Activated T-cell treated with anti-CD3 and anti-CD28 coated beads, Interleukin-2, amount 50 U/mL, for 72 hours (primary cell): Measurements from ENCODE around the gene RHEB. TPM values are rescaled to one million over a fixed set of nuclear protein-coding genes. Genes with fewer than 3 reads are reported as not detected.

Source experiments
- ATAC-seq, 2 donors: fragments of 150-1000 bp; cut with Tn5 transposase; replicated peaks in 1 of 2; 2 replicates each; pipeline ENCODE4 v1.10.0; 2021; ENCODE audit warnings: moderate library complexity in 2 of 2, mild to moderate bottlenecking in 1 of 2
- DNase-seq, 2 donors: peaks; one replicate each; pipeline ENCODE4 v3.0.0; 2021 to 2022; ENCODE audit warnings: mixed read lengths in 1 of 2
- H3K27ac Mint-ChIP-seq: one replicate; pipeline ENCODE4 v1.8.0; 2022; ENCODE audit warnings: mild to moderate bottlenecking, moderate library complexity, mixed read lengths
- H3K27me3 Mint-ChIP-seq: one replicate; pipeline ENCODE4 v1.8.0; 2022; ENCODE audit warnings: low read depth, mixed read lengths
- H3K36me3 Mint-ChIP-seq, 2 donors: one replicate each; pipeline ENCODE4 v1.8.0; 2022; ENCODE audit warnings: mixed read lengths in 2 of 2, mild to moderate bottlenecking in 1 of 2; ENCODE audit not compliant: insufficient read depth in 2 of 2
- H3K4me1 Mint-ChIP-seq: one replicate; pipeline ENCODE4 v1.8.0; 2022; ENCODE audit warnings: low read depth, mixed read lengths
- H3K4me3 Mint-ChIP-seq, 2 donors: one replicate each; pipeline ENCODE4 v1.8.0; 2022; ENCODE audit warnings: mild to moderate bottlenecking in 2 of 2, mixed read lengths in 2 of 2, moderate library complexity in 2 of 2
- H3K9me3 Mint-ChIP-seq, 2 donors: one replicate each; pipeline ENCODE4 v1.8.0; 2022; ENCODE audit warnings: mixed read lengths in 2 of 2
- total RNA-seq, 2 donors: library from RNA; stranded (reverse); gene quantifications; one replicate each; pipeline ENCODE4 v1.2.3, GENCODE V29; 2022

Gene RHEB
- total RNA-seq, 2 donors from 2014 or later = 39.3 to 47.3 TPM

DNA sequence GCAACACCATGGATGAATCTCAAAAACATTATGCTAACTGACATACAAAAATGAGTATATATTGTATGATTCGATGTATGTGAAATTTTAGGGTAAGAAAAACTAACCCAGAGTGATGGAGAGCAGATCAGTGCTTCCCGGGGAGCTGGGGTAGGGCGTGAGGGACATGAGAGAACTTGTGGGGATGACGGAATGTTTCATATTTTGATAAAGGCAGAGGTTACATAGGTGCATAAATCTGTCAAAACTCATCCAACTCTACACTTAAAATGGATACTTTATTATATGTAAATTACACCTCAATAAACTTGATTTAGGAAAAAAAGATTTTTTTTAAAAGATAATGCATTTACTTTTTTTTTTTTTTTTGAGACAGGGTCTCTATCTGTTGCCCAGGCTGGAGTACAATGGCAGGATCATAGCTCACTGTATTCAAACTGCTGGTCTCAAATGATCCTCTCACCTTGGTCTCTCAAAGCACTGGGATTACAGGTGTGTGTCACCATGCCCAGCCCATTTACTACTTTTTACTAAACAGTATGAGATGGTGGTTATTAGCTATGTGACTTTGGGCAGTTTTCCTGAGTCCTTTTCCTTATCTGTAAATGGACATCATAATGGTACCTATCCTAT is 13.7 kb downstream of the RHEB start:
- H3K36me3 Mint-ChIP-seq = peaks cover 0 to 4% of the 10 kb centered on the region in 2 donors
- ATAC-seq = no peak
- H3K4me1 Mint-ChIP-seq = peaks cover 67% of the 10 kb centered on the region
- no peaks in the 10 kb centered on the region for H3K9me3 Mint-ChIP-seq
- peak overlapping the region; percentile 26 for H3K27ac Mint-ChIP-seq
- DNase-seq = no peak
- H3K4me3 Mint-ChIP-seq = no peak overlapping the region
- H3K27me3 Mint-ChIP-seq = no peaks in the 10 kb centered on the region

DNA sequence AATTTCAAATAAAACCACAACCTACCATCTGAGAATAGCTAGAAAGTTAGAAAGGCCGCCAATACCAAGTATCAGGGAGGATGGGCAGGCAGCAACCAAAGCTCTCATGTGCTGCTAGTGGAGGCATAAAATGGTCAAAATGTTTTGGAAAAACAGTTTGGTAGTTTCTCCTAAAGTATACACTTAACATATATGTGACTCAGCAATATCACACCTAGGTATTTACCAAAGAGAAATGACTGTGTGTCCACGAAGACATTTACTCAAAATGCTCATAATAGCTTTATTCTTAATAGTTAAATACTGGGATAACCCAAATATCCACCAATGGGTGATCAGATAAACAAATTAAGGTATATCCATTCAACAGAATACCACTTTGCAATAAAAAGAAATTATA is 14.3 kb downstream of the RHEB start:
- Mint-ChIP-seq H3K27ac (no peak overlapping the region), H3K4me3 (no peak overlapping the region), H3K27me3 (no peaks in the 10 kb centered on the region), H3K36me3 (peaks cover under 1 to 3% of the 10 kb centered on the region in 2 donors), H3K9me3 (no peaks in the 10 kb centered on the region), H3K4me1 (peaks cover 67% of the 10 kb centered on the region)
- ATAC-seq (peak in 1 of 2 donors; percentile 36), DNase-seq (no peak)

DNA sequence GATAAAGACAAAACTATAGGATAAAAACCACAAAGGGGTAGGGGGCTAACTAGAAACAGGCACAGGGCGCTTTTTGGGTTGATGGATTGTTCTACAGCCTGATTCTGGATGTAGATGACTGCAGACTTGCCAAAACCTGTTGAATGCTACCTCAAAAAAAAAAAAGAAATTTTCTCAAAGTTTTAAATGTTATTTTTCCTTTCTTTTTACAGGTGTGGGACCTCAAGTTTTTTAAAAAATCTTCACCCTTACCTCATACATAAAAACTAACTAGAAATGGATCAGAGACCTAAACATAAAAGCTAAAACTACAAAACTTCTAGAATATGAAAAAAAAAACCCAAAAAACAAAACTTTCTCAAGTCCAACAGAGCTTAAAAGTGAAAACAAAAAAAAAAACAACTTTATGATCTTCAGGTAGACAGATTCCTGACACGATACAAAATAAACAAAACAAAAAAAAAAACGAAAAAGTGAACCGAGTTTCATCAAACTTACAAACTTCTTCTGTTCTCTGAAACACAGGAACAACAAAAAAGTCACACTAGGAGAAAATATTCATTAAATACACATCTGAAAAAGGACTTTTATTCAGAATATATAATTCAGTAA is 14.9 kb downstream of the RHEB start:
- no peaks in the 10 kb centered on the region for H3K9me3 Mint-ChIP-seq
- peaks cover 67% of the 10 kb centered on the region for H3K4me1 Mint-ChIP-seq
- ATAC-seq (no peak), DNase-seq (no peak)
- peaks cover 2 to 4% of the 10 kb centered on the region in 2 donors for H3K36me3 Mint-ChIP-seq
- no peak overlapping the region for H3K4me3 Mint-ChIP-seq
- no peak overlapping the region for H3K27ac Mint-ChIP-seq
- no peaks in the 10 kb centered on the region for H3K27me3 Mint-ChIP-seq

DNA sequence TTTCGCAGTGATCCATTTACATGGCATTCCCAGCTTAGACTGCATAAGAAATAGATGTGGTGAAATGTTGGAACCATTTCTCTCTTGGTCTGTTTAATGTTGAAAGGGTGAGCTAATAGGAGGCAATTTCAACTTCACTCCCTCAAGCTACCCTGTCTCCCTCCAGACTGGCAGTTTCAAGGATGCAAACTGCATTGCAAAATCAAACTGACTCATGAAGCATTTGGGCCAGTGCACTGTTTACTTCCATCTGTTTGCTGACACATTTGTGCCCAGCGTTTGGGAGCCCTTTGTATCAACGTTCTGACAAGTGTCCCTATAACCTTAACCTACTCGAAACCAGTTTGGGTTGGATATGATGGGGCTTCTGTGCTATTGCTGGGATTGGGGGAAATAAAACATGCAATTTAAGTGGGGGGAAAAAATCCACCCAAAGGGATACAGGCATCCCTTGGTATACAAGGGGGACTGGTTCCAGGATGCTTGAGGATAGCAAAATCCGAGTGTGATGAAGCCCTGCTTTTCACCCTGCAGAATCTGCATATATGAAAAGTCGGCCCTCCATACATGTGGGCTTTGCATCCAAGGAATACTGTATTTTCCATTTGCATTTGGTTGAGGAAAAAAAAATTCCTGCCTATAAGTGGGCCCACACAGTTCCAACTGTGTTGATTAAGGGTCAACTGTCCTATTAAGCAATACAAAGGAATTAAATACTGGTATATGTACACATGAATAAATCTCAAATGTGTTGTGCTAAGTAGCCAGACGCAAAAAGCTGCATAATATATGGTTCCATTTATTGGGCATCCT is 15.6 kb downstream of the RHEB start:
- H3K36me3 Mint-ChIP-seq = peaks cover 2 to 4% of the 10 kb centered on the region in 2 donors
- no peaks in the 10 kb centered on the region for H3K9me3 Mint-ChIP-seq
- DNase-seq (no peak), ATAC-seq (no peak)
- no peak overlapping the region for H3K4me3 Mint-ChIP-seq
- no peak overlapping the region for H3K27ac Mint-ChIP-seq
- no peaks in the 10 kb centered on the region for H3K27me3 Mint-ChIP-seq
- H3K4me1 Mint-ChIP-seq = peaks cover 66% of the 10 kb centered on the region

DNA sequence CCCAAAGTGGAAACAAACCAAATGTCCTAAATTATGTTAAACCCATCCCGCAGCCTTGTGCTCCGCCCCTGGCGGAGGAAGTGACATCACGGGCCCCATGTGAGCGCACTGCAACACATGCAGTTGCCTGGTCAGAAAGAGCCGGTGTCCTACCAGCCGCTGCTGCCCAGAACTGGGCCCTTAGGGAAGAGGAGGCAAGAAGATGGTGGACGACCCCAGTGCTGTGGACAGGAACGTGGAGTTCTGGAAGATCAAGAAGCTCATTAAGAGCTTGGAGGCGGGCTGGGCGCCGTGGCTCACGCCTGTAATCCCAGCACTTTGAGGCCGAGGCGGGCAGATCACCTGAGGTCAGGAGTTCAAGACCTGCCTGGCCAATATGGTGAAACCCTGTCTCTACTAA is 18.0 kb downstream of the RHEB start:
- DNase-seq (no peak), ATAC-seq (no peak)
- no peaks in the 10 kb centered on the region for H3K9me3 Mint-ChIP-seq
- peaks cover 2 to 4% of the 10 kb centered on the region in 2 donors for H3K36me3 Mint-ChIP-seq
- H3K4me1 Mint-ChIP-seq = peaks cover 67% of the 10 kb centered on the region
- no peaks in the 10 kb centered on the region for H3K27me3 Mint-ChIP-seq
- H3K4me3 Mint-ChIP-seq = no peak overlapping the region
- no peak overlapping the region for H3K27ac Mint-ChIP-seq

DNA sequence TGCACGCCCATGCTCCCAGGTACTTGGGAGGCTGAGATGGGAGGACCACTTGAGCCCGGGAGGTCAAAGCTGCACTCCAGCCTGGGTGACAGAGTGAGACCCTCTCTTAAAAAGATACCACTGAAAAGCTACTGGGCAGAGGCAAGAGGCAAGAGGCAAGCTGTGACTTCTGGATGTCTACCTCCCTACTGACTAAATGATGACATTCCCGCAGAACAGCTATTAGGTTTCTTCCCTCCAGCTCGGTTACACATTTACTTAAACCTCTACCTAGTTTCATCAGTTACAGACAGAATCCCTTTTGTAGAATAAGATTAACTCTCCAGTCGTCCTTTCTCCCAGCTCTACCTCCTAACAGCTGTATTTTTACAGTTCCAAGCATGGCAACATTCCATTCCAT is 21.2 kb downstream of the RHEB start:
- Mint-ChIP-seq H3K4me1 (peaks cover 65% of the 10 kb centered on the region), H3K4me3 (no peak overlapping the region), H3K27me3 (no peaks in the 10 kb centered on the region), H3K36me3 (peaks cover 2 to 4% of the 10 kb centered on the region in 2 donors), H3K9me3 (no peaks in the 10 kb centered on the region), H3K27ac (no peak overlapping the region)
- DNase-seq (no peak), ATAC-seq (no peak)

DNA sequence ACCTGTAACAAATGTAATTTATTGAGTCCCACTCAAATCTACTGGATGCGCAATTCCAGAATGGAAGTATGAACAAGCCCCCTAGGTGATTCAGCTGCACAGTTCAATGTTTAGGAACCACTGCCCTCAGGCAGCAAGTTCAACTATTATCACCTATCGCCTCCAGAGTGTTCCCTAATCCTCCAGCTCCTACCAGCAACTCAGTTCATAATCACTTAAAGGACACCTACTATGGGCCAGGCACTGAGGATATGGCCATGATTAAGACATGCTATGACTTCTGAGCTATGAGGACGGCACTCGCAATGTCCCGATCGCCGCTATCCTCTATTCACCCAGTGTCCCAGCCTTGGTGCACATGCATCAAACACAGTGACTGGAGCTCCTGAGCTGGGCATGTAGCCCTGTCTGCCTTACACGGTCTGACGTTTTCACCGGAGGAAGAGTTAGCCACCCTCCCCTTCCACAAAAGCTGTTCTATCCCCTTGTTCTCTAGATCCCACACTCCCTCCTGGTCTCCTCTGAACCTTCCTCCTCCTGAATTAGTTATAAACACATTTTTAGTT is 22.3 kb downstream of the RHEB start:
- no peak overlapping the region for H3K4me3 Mint-ChIP-seq
- no peaks in the 10 kb centered on the region for H3K27me3 Mint-ChIP-seq
- peak overlapping the region; percentile 22 for H3K27ac Mint-ChIP-seq
- H3K4me1 Mint-ChIP-seq = peaks cover 66% of the 10 kb centered on the region
- no peaks in the 10 kb centered on the region for H3K9me3 Mint-ChIP-seq
- DNase-seq (no peak), ATAC-seq (no peak)
- peaks cover 2 to 7% of the 10 kb centered on the region in 2 donors for H3K36me3 Mint-ChIP-seq

DNA sequence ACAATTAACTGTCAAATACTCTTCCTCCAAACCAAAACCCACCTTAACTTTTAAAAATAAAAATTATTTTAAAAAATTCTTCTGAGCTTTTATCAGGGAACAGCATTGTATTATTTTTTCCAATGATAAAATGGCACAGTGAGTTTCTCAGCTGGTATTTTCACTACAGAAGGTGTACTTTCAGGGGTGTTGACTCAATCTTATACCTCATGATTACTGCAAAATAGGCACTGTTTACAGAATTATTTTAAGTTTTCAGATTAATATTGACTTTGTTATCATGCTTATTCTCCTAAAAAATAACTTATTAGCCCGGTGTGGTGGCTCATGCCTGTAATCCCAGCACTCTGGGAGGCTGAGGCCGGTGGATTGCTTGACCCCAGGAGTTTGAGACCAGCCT is 24.3 kb downstream of the RHEB start:
- H3K4me3 Mint-ChIP-seq = no peak overlapping the region
- H3K36me3 Mint-ChIP-seq = peaks cover 2 to 8% of the 10 kb centered on the region in 2 donors
- no peak for DNase-seq
- ATAC-seq = no peak
- peaks cover 52% of the 10 kb centered on the region for H3K4me1 Mint-ChIP-seq
- no peaks in the 10 kb centered on the region for H3K9me3 Mint-ChIP-seq
- no peak overlapping the region for H3K27ac Mint-ChIP-seq
- H3K27me3 Mint-ChIP-seq = no peaks in the 10 kb centered on the region

DNA sequence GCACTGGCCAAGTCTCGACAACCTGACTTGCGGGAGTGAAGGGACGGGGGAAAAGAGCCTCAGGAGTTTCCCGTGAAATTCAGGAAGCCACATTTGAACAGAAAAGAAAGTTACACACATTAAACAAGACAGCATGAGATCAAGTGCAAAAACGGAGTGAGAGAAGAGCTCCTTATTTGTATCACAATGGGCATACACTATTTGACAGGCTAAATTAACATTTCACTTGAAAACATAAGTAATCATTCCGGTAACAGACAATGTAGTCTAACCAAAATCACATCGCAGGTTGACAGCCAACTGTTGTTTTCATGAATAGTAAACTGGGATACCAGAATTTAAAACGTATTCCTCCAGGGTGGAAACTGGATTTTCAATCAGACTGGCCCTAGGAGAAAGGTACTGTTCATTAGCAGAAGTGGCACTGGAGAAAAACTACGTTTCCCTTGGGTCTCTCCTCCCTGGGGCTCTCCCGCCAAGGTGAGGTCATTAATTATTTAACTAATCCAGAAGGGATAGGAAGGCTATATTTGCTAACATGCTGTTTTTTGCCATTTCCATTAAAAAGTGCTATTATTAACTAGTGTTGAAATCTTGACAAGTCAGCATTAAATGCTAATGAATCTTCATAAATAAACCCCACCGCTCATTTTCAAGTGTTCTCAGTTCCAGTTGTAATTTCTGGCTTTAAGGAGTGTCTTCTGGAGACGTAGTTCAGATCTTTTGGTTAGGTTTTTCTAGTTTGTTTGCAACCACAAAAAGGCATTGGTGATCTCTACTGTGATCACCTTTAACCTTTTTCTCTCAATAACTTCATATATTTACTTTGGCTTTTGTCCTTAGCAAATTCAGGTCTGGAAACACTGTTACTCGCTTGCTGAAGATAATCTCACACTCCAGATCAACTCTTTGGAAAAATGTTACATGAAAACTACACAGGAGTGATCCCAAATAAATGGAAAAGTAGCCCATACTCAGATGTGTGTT is 25.1 kb downstream of the RHEB start:
- Mint-ChIP-seq H3K4me1 (peaks cover 44% of the 10 kb centered on the region), H3K36me3 (peaks cover 3 to 9% of the 10 kb centered on the region in 2 donors), H3K27me3 (no peaks in the 10 kb centered on the region), H3K9me3 (no peaks in the 10 kb centered on the region), H3K27ac (peak overlapping the region; percentile 14), H3K4me3 (no peak overlapping the region)
- DNase-seq = no peak
- no peak for ATAC-seq

DNA sequence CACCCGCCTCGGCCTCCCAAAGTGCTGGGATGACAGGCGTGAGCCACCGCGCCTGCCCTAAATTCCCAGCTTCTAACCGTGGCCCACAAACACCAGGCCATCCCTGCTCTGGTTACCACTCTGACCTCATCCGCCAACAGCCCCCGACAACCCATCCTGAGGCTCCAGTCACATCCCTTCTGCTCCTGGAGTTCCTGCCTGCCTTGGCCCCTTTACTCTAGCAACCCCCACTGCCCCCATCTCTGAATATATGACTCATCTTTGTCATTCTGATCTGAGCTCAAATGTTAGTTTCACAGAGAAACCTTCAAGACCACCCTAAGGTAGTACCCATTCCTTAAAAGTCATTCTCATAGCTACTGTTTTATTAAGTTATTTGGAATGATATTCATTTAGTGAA is 26.6 kb downstream of the RHEB start:
- ATAC-seq (no peak), DNase-seq (no peak)
- Mint-ChIP-seq H3K36me3 (peaks cover 4 to 11% of the 10 kb centered on the region in 2 donors), H3K9me3 (no peaks in the 10 kb centered on the region), H3K4me3 (no peak overlapping the region), H3K4me1 (peaks cover 40% of the 10 kb centered on the region), H3K27me3 (no peaks in the 10 kb centered on the region), H3K27ac (peak overlapping the region; percentile 5)

DNA sequence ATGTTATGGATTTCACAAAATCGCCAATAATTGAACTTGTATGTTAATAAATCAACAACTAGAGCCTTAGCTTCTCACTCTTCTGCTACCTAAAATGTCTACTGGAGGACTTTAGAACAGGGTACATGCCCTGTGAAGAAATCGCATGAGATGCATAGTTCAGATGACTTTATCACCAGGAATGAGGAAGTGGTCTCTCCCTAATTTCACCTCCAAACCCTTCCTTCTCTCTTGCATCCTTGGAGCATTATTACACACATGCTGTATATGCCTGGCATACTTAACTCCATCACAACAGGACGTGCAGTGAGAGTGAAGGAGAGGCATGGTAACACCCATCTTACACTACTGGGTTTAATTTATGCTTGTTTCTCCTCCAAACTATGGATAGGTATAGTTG is 27.8 kb downstream of the RHEB start:
- no peak overlapping the region for H3K4me3 Mint-ChIP-seq
- peaks cover 29% of the 10 kb centered on the region for H3K4me1 Mint-ChIP-seq
- DNase-seq (no peak), ATAC-seq (no peak)
- H3K27ac Mint-ChIP-seq = no peak overlapping the region
- H3K9me3 Mint-ChIP-seq = no peaks in the 10 kb centered on the region
- H3K27me3 Mint-ChIP-seq = no peaks in the 10 kb centered on the region
- peaks cover 4 to 11% of the 10 kb centered on the region in 2 donors for H3K36me3 Mint-ChIP-seq

DNA sequence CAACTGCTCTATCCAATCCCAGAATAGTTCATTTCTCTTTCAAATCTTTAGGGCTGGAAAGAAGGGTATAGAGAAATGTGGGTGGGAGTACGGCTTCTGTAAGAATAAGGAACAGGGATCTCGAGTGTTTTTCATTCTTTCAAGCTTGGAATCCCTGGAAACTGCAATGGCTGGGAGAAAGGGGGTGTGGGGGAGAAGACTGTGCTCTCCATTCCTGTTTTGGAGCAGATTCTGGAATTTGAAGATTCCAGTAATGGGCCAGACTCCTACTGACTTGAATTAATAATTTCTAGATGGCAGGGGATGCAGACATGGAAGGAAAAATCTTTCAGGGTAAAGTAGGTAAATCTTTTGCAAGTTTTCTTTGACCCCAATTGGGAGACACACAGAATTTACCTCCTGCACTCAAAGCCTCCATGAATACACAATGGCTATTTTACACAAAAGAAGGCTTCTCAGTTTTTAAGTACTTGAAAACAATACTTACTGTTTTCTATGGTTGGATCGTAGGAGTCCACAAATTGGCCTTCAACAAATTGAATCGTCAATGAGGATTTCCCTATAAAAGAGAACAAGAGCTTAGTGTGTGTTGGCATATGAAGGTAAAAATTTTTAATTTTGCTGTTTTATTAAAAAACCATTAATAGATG is 29.1 kb downstream of the RHEB start:
- DNase-seq = no peak
- H3K4me1 Mint-ChIP-seq = peaks cover 29% of the 10 kb centered on the region
- ATAC-seq = no peak
- H3K9me3 Mint-ChIP-seq = no peaks in the 10 kb centered on the region
- H3K27ac Mint-ChIP-seq = no peak overlapping the region
- H3K4me3 Mint-ChIP-seq = no peak overlapping the region
- peaks cover 7 to 14% of the 10 kb centered on the region in 2 donors for H3K36me3 Mint-ChIP-seq
- no peaks in the 10 kb centered on the region for H3K27me3 Mint-ChIP-seq
